NCI-H1105 (cell line): ENCODE data around the gene KRTAP13-1.

ENCODE experiments used
- DNase-seq: peaks from one replicate; lab custom pipeline; 2025; lab: John Stamatoyannopoulos, UW

KRTAP13-1 gene

GRCh38 chr21:30395731-30396130 lies at the start of gene KRTAP13-1:
Gene KRTAP13-1, plus strand, starts transcription at chr21:30396031. Its CDS starts 56 bp downstream, at chr21:30396087.
- DNase-seq = no peak

- DNase-seq = no peak
These were observed 47.3 kb upstream of the KRTAP13-1 start, which contains the start of gene KRTAP23-1 for GRCh38 chr21:30348506-30348905. Gene KRTAP23-1, minus strand, starts transcription at chr21:30348606. Its CDS starts 0 bp downstream, at chr21:30348606.

GRCh38 chr21:30349572-30349971 lies 46.3 kb upstream of the KRTAP13-1 start:
- DNase-seq = no peak

GRCh38 chr21:30351534-30351933 lies 44.3 kb upstream of the KRTAP13-1 start:
- no peak for DNase-seq

- DNase-seq = no peak
These were observed 41.4 kb upstream of the KRTAP13-1 start for GRCh38 chr21:30354308-30355005.

- DNase-seq = no peak
These were observed 39.9 kb upstream of the KRTAP13-1 start for GRCh38 chr21:30355906-30356305.

GRCh38 chr21:30372139-30372770 lies 23.6 kb upstream of the KRTAP13-1 start, which contains the start of gene KRTAP13-2:
Gene KRTAP13-2, minus strand, starts transcription at chr21:30372271. Its CDS starts 58 bp downstream, at chr21:30372213.
- DNase-seq = no peak

GRCh38 chr21:30382201-30382600 lies 13.6 kb upstream of the KRTAP13-1 start:
- no peak for DNase-seq

- no peak for DNase-seq
These were observed 4.3 kb upstream of the KRTAP13-1 start for GRCh38 chr21:30391492-30392025.

- DNase-seq = peak; percentile 65
These were observed 13.1 kb downstream of the KRTAP13-1 start for GRCh38 chr21:30408782-30409494.

- no peak for DNase-seq
These were observed 20.2 kb downstream of the KRTAP13-1 start for GRCh38 chr21:30415993-30416392.

- DNase-seq = no peak
These were observed 30.0 kb downstream of the KRTAP13-1 start, which contains the start of gene KRTAP13-3 for GRCh38 chr21:30425826-30426225. Gene KRTAP13-3, minus strand, starts transcription at chr21:30425926. Its CDS starts 14 bp downstream, at chr21:30425912.

- no peak for DNase-seq
These were observed 30.9 kb downstream of the KRTAP13-1 start for GRCh38 chr21:30426731-30427130.

GRCh38 chr21:30430170-30430655 lies 34.4 kb downstream of the KRTAP13-1 start, which contains the start of gene KRTAP13-4:
Gene KRTAP13-4, plus strand, starts transcription at chr21:30430220. Its CDS starts 56 bp downstream, at chr21:30430276.
- DNase-seq = no peak

- peak; percentile 0 for DNase-seq
These were observed 38.3 kb downstream of the KRTAP13-1 start for GRCh38 chr21:30434033-30434631.

GRCh38 chr21:30437010-30437565 lies 41.3 kb downstream of the KRTAP13-1 start:
- no peak for DNase-seq

- DNase-seq = no peak
These were observed 44.1 kb downstream of the KRTAP13-1 start, which contains the start of gene KRTAP15-1 for GRCh38 chr21:30439975-30440374. Gene KRTAP15-1, plus strand, starts transcription at chr21:30440275. Its CDS starts 53 bp downstream, at chr21:30440328.

GRCh38 chr21:30443226-30443625 lies 47.4 kb downstream of the KRTAP13-1 start:
- DNase-seq = no peak

GRCh38 chr21:30444204-30444603 lies 48.4 kb downstream of the KRTAP13-1 start:
- no peak for DNase-seq
